Smooth muscle cell of bladder (primary cell): Measurements from ENCODE around the gene PCDHB11. TPM values are rescaled to one million over a fixed set of nuclear protein-coding genes. Genes with fewer than 3 reads are reported as not detected.

ENCODE experiments used
- total RNA-seq: library from RNA; depleted of rRNA; stranded (reverse); fragments of >200 nt; gene quantifications from 2 replicates; pipeline ENCODE4 v1.2.3, GENCODE V29; 2014

PCDHB11 gene
- 0.18 and 0.28 TPM in 2 replicates for total RNA-seq

GRCh38 chr5:141199359-141200235 lies at the start of gene PCDHB11:
Gene PCDHB11 (plus strand): TSS chr5:141199627. CDS start chr5:141199775, 148 bp downstream.

GRCh38 chr5:141149812-141150211 lies 49.6 kb upstream of the PCDHB11 start, which contains the start of gene PCDHB6:
Gene PCDHB6 (plus strand): TSS chr5:141150057. CDS start chr5:141150258, 201 bp downstream.

GRCh38 chr5:141172381-141173204 lies 26.8 kb upstream of the PCDHB11 start, which contains the start of gene PCDHB7:
Gene PCDHB7 (plus strand): TSS chr5:141172644. CDS start chr5:141172836, 192 bp downstream.

GRCh38 chr5:141177577-141178191 lies 21.7 kb upstream of the PCDHB11 start, which contains the start of gene PCDHB8:
Gene PCDHB8 (plus strand): TSS chr5:141177790. CDS start chr5:141178035, 245 bp downstream.

GRCh38 chr5:141182248-141182647 lies 17.2 kb upstream of the PCDHB11 start, which contains the start of gene PCDHB16:
Gene PCDHB16 (plus strand): TSS chr5:141182387. CDS start chr5:141182560, 173 bp downstream.

GRCh38 chr5:141186897-141187512 lies 12.4 kb upstream of the PCDHB11 start, which contains the start of gene PCDHB9:
Gene PCDHB9 (plus strand): TSS chr5:141187161. CDS start chr5:141187319, 158 bp downstream.

GRCh38 chr5:141192110-141192725 lies 7.2 kb upstream of the PCDHB11 start, which contains the start of gene PCDHB10:
Gene PCDHB10 (plus strand): TSS chr5:141192353. CDS start chr5:141192553, 200 bp downstream.

GRCh38 chr5:141208478-141208877 lies 9.1 kb downstream of the PCDHB11 start, which contains the start of gene PCDHB12:
Gene PCDHB12 (plus strand): TSS chr5:141208719. CDS start chr5:141208908, 189 bp downstream.

GRCh38 chr5:141213656-141214339 lies 14.4 kb downstream of the PCDHB11 start, which contains the start of gene PCDHB13:
Gene PCDHB13 (plus strand): TSS chr5:141213919. CDS start chr5:141214124, 205 bp downstream.

GRCh38 chr5:141223112-141223783 lies 23.8 kb downstream of the PCDHB11 start, which contains the start of gene PCDHB14:
Gene PCDHB14 (plus strand): TSS chr5:141223343. CDS start chr5:141223506, 163 bp downstream.

GRCh38 chr5:141245250-141245717 lies 45.9 kb downstream of the PCDHB11 start, which contains the start of gene PCDHB15:
Gene PCDHB15 (plus strand): TSS chr5:141245395. CDS start chr5:141245579, 184 bp downstream.

Other genes starting within 250 kb of the PCDHB11 start
- 0.14 and 0.28 TPM in 2 replicates for gene PCDHAC2, start 233.2 kb upstream of the PCDHB11 start, total RNA-seq
- gene PCDHB1, start 148.3 kb upstream of the PCDHB11 start, total RNA-seq: not detected in 2 replicates
- 1.6 and 1.8 TPM in 2 replicates for gene PCDHB2, start 105.0 kb upstream of the PCDHB11 start, total RNA-seq
- 0.55 and 0.57 TPM in 2 replicates for gene PCDHB3, start 99.2 kb upstream of the PCDHB11 start, total RNA-seq
- 0.09 and 0.14 TPM in 2 replicates for gene PCDHB4, start 77.8 kb upstream of the PCDHB11 start, total RNA-seq
- 0.57 and 1.4 TPM in 2 replicates for gene PCDHB5, start 64.4 kb upstream of the PCDHB11 start, total RNA-seq
- under 0.01 and 0.09 TPM in 2 replicates for gene PCDHB6, start 49.6 kb upstream of the PCDHB11 start, total RNA-seq
- 0.18 and 0.71 TPM in 2 replicates for gene PCDHB7, start 27.0 kb upstream of the PCDHB11 start, total RNA-seq
- 0.09 and 0.43 TPM in 2 replicates for gene PCDHB8, start 21.8 kb upstream of the PCDHB11 start, total RNA-seq
- gene PCDHB16, start 17.2 kb upstream of the PCDHB11 start, total RNA-seq: 0.18 and 0.85 TPM in 2 replicates
- 0.09 and 0.14 TPM in 2 replicates for gene PCDHB9, start 12.5 kb upstream of the PCDHB11 start, total RNA-seq
- 0.28 and 0.71 TPM in 2 replicates for gene PCDHB10, start 7.3 kb upstream of the PCDHB11 start, total RNA-seq
- 0.09 and 0.43 TPM in 2 replicates for gene PCDHB12, start 9.1 kb downstream of the PCDHB11 start, total RNA-seq
- gene PCDHB13, start 14.3 kb downstream of the PCDHB11 start, total RNA-seq: 0.28 TPM in 2 replicates
- gene PCDHB14, start 23.7 kb downstream of the PCDHB11 start, total RNA-seq: 0.46 and 0.85 TPM in 2 replicates
- 0.46 and 0.71 TPM in 2 replicates for gene PCDHB15, start 45.8 kb downstream of the PCDHB11 start, total RNA-seq
- gene SLC25A2, start 104.4 kb downstream of the PCDHB11 start, total RNA-seq: 0.14 and 0.18 TPM in 2 replicates
- gene TAF7, start 121.2 kb downstream of the PCDHB11 start, total RNA-seq: 75.2 and 97.5 TPM in 2 replicates
- gene PCDHGA1, start 130.9 kb downstream of the PCDHB11 start, total RNA-seq: 1.1 TPM in 2 replicates
- gene PCDHGA2, start 139.1 kb downstream of the PCDHB11 start, total RNA-seq: 2.7 and 2.8 TPM in 2 replicates
- 0.85 and 1.4 TPM in 2 replicates for gene PCDHGA3, start 144.2 kb downstream of the PCDHB11 start, total RNA-seq
- gene PCDHGB1, start 150.5 kb downstream of the PCDHB11 start, total RNA-seq: 2.3 and 3.3 TPM in 2 replicates
- 3.3 and 4.5 TPM in 2 replicates for gene PCDHGA4, start 155.4 kb downstream of the PCDHB11 start, total RNA-seq
- 2.4 and 2.7 TPM in 2 replicates for gene PCDHGB2, start 160.4 kb downstream of the PCDHB11 start, total RNA-seq
- gene PCDHGA5, start 164.5 kb downstream of the PCDHB11 start, total RNA-seq: 1.3 TPM in 2 replicates
- 5.3 and 5.4 TPM in 2 replicates for gene PCDHGB3, start 170.6 kb downstream of the PCDHB11 start, total RNA-seq
- gene PCDHGA6, start 174.3 kb downstream of the PCDHB11 start, total RNA-seq: 3.0 and 3.2 TPM in 2 replicates
- gene PCDHGA7, start 183.1 kb downstream of the PCDHB11 start, total RNA-seq: 4.1 and 4.6 TPM in 2 replicates
- gene PCDHGB4, start 188.1 kb downstream of the PCDHB11 start, total RNA-seq: 26.9 and 27.5 TPM in 2 replicates
- 3.0 and 3.3 TPM in 2 replicates for gene PCDHGA8, start 193.0 kb downstream of the PCDHB11 start, total RNA-seq
- gene PCDHGB5, start 198.3 kb downstream of the PCDHB11 start, total RNA-seq: 15.9 and 19.9 TPM in 2 replicates
- gene PCDHGA9, start 203.2 kb downstream of the PCDHB11 start, total RNA-seq: 2.7 and 3.1 TPM in 2 replicates
- 2.7 and 3.1 TPM in 2 replicates for gene PCDHGB6, start 208.4 kb downstream of the PCDHB11 start, total RNA-seq
- gene PCDHGA10, start 213.4 kb downstream of the PCDHB11 start, total RNA-seq: 4.3 and 5.4 TPM in 2 replicates
- gene PCDHGB7, start 218.1 kb downstream of the PCDHB11 start, total RNA-seq: 6.3 and 6.9 TPM in 2 replicates
- 6.4 and 8.5 TPM in 2 replicates for gene PCDHGA11, start 221.4 kb downstream of the PCDHB11 start, total RNA-seq
- 9.1 and 11.7 TPM in 2 replicates for gene PCDHGA12, start 230.9 kb downstream of the PCDHB11 start, total RNA-seq